Measurements from ENCODE around the gene CHAF1A.

Gene CHAF1A

DNA sequence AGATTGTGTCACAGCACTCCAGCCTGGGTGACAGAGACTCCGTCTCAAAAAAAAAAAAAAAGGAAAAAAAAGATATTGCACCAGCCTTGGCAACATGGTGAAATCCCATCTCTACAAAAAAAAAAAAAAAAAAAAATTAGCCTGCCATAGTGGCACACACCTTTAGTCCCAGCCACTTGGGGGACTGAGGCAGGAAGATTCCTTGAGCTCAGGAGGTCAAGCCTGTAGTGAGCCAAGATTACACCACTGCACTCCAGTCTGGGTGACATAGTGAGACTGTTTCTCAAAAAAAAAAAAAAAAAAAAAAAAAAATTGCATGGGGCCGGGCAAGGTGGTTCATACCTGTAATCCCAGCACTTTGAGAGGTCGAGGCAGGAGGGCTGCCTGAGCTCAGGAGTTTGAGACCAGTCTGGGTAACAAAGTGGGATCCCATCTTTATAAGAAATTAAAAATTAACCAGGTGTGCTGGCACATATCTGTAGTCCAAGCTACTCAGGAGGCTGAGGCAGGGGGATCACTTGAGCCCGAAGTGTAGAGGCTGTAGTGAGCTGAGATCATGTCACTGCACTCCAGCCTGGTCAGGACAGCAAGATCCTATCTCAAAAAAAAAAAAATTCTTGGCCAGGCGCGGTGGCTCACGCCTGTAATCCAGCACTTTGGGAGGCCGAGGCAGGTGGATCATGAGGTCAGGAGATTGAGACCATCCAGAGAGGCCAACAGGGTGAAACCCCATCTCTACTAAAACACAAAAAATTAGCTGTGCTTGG is 62.6 kb downstream of the CHAF1A start:
- DNase-seq, result no peak

DNA sequence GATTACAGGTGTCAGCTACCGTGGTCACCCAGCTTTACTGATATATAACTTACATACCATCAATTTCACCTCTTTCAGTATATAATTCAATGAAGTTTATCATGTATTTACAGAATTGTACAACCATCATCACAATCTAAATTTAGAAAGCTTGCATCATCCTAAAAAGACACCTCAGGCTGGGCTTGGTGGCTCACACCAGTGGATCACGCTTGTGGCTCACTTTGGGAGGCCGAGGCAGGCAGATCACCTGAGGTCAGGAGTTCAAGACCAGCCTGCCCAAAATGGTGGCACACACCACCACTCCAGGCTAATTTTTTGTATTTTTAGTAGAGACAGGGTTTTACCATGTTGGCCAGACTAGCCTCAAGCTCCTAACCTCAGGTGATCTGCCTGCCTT is 65.4 kb downstream of the CHAF1A start:
- no peak for DNase-seq

- peak; percentile 99 for DNase-seq
Observed at GRCh38 chr19:4471403-4472173, 69.1 kb downstream of the CHAF1A start.

GRCh38 chr19:4472174-4472974 is 69.9 kb downstream of the CHAF1A start, which contains the start of gene HDGFL2:
TSS of gene HDGFL2 (plus strand) at chr19:4472297. CDS start at chr19:4472351, 54 bp downstream.
- no peak for DNase-seq

- no peak for DNase-seq
Observed at GRCh38 chr19:4473011-4473762, 70.7 kb downstream of the CHAF1A start.

GRCh38 chr19:4473763-4474513 is 71.5 kb downstream of the CHAF1A start:
- DNase-seq, result no peak

- peak; percentile 49 for DNase-seq
Observed at GRCh38 chr19:4474514-4475022, 72.1 kb downstream of the CHAF1A start.

DNA sequence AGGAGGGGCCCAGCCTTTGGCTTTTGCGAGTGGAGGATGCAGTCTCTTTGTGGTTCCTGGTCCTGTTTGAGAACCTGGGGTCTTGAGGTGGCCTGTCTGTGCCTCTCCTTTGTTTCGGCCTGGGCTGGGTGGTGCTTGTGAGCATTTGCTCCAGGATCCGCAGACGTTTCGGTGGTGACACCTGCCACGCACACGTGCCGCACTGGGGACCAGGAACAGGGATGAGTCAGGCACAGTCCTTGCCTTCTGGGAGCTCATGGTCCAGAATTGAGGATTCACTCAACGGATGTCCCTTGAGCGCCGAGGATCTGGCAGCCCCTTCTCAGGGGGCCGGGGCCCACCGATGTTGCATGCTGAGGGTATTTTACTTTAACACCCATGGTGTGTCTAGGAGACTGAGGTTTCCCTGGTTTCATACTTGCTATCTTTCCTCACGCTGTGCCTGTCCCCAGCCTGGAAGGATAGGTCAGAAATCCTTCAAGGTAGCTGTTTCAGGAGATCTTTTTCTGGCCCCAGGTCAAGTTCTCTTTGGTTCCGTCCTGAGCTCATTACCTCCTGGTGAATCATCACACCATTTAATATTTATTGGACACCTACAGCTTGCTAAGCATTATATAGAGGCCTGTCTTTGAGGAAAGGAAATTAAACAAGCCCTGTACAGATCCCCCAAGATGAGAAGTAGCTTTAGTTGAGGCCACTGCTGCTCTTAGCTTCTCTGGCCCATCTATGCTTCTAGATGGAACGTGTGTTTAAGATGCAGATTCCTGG is 74.8 kb downstream of the CHAF1A start:
- DNase-seq, result no peak

DNA sequence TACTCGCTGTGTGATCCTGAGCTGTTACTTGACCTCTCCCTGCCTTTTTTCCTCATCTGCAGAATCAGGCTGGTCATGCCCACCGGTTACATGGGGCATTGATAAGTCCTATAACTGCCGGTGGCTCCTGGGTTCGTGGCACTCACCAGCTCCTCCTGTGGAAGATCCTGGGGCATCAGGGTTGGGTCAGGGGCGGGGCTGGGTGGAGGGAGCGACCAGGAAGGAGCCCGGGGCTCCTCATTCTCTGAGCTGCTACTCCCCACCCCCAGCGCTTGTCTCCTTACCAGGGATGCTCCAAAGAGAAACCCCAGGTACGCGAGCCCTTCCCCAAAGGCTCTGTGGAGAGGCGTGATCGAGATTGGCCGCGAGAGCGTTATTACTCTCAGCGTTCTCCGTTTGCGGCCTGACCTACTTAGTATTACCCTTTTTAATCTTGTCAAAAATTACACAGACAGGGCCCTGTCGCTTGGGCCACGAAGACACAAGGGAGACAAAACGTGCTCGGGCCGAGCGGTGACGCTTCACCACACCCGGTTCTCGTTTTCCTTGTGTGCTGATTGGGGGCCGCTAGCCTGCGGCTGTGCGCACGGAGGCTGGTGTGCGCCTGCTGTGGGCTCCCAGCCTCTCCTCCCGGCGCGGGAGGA is 80.4 kb downstream of the CHAF1A start:
- DNase-seq, result no peak

GRCh38 chr19:4483385-4483784 is 80.9 kb downstream of the CHAF1A start:
- DNase-seq, result no peak

GRCh38 chr19:4487572-4487971 is 85.1 kb downstream of the CHAF1A start:
- DNase-seq, result no peak

DNA sequence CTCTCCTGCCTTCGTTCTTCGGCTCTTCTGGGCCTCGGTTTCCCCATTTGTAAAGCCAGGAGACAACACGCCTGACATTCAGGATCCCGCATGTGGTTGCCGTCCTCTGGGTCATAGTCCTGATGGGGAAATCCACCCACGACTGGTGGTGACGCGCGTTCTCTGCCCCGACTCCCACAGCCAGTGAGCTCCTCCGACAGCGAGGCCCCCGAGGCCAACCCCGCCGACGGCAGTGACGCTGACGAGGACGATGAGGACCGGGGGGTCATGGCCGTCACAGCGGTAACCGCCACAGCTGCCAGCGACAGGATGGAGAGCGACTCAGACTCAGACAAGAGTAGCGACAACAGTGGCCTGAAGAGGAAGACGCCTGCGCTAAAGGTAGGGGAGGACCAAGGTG is 86.1 kb downstream of the CHAF1A start:
- no peak for DNase-seq

GRCh38 chr19:4491446-4491845 is 89.0 kb downstream of the CHAF1A start:
- DNase-seq, result no peak

GRCh38 chr19:4492337-4493103 is 90.1 kb downstream of the CHAF1A start:
- no peak for DNase-seq
